T-helper 2 cell (primary cell): ENCODE data around the gene PI4KA.
"Not testable (repeated sequence)": the region's sequence is repeated elsewhere in the genome, so short reads cannot be mapped to it uniquely, and the experiment has no call there.

Experiments used
- DNase-seq, 5 experiments: peaks; one replicate each; pipeline versions ENCODE4 v3.0.0 to v3.0.0-alpha.2; 2012 to 2022

PI4KA gene

GRCh38 chr22:20847318-20847822 lies 11.2 kb downstream of the PI4KA start:
- DNase-seq, result no peak

DNA sequence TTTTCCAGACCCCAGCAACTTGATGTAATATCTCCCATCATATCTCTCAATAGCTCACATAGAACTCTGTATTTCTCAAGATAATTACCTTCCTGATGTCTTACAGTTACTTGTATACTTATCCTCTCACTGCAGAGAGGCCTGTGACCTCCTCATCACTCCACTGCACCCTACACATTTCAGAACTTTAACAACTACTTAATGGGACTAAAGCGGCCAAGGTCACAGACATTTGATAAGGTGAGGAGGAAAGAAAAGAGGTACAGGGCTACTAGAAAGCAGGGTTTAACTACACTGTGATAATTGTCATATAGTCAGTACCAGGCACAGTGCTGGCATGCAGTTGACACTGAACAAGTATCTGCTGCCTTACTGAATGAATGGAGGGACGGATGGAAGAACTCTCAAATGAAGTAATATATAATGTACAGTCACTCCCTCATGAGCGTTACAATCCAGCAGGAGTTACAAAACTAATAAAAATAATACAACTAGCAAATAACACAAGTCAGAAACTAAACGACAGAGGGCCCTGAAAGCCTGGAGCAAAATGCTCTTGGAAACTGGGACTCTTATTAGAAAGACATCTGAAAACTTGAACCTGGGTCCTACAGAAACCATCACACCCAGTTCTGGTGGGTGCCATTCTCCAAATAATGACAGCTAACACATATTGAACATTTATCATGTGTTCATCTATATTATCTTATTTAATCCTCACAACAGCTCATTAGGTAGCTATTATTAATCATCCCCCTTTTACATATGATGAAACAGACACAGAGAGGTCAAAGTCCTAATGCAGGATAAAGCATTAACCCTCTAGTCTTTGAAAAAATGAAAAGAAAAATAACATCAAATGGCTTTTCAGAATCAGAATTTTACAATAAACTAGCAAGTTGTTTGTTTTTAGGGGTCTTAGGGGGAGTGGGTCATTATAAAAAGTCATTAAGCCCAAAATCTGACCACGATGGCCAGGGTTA lies 14.3 kb downstream of the PI4KA start:
- DNase-seq, result no peak

DNA sequence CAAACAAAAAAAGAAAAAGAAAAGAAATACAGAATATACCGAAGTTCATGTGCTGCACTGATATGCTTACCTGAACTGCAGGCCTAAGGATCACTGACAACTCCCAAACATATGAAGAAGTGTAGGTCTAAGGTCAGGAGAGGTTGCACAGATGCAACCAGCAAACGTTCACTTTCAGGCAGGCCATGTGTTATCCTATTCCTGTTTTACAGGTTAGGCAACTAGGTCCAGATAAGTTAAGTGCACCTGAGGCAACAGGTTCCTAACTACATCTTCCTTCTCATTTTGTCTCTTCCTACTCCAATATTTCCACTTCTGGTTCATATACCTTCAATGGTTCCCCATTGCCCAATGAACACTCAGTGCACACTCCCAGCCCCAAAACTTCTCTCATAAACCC lies 15.1 kb downstream of the PI4KA start:
- DNase-seq, result no peak

DNA sequence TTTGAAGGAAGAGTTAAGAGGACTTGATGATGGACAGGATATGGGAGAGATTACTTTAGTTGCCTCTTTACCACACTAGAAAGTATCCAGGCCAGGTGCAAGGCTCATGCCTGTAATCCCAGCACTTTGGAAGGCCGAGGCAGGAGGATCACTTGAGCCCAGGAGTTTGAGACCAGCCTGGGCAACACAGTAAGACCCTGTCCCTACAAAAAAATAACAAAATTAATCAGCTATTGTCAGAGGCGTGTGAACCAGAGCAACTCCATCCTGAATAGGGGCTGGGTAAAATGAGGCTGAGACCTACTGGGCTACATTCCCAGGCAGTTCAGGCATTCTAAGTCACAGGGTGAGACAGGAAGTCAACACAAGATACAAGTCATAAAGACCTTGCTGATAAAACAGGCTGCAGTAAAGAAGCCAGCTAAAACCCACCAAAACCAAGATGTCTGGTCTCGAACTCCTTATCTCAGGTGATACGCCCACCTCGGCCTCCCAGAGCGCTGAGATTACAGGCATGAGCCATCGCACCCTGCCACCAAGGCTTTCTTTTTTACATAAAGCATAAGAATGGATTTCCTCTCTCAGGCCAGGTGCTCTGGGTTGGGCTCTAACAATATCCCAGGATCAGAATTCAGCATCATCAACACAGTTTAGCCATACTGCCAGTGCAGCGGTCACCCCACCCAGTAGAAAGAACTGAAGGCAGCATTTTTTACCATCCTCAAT lies 17.8 kb downstream of the PI4KA start:
- peak in 1 of 5 experiments; percentile 49 for DNase-seq

GRCh38 chr22:20839837-20840645 lies 18.6 kb downstream of the PI4KA start:
- no peak for DNase-seq

GRCh38 chr22:20839354-20839753 lies 19.3 kb downstream of the PI4KA start:
- not testable (repeated sequence) for DNase-seq

DNA sequence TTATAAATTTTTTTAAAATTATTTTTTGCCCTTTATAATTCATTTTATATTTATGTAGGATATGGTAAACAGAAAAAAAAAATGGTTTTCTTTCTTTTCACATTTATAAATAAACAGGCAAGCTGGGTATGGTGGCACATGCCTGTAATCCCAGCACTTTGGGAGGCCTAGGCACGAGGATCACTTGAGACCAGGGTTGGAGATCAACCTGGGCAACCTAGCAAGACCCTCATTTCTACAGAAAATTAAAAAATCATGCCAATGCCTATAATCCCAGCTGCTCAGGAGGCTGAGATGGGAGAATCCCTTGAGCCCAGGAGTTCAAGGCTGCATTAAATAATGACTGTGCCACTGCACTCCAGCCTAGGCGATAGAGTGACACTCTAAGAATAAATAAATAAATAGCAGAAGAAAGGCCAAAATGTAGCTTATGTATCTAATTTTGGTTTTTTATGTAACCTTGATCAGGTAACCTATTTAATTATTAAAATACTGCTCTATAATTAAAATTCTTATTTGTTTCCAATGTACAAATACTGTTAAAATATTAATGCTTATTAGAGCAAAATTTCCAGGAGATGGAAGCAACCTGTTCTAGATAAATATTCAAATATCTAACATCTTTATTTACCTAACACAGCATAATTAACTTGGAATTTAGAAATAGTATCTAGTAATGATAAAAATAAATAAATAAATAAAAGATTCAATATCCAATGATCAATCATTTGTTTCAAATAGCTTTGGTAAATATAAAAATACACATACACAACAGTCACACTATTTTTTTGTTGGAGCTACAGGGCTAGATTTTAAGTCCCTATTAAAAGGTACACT lies 21.4 kb downstream of the PI4KA start:
- DNase-seq, result no peak

GRCh38 chr22:20834725-20835124 lies 23.9 kb downstream of the PI4KA start:
- DNase-seq, result no peak

GRCh38 chr22:20834206-20834605 lies 24.4 kb downstream of the PI4KA start:
- no peak for DNase-seq

DNA sequence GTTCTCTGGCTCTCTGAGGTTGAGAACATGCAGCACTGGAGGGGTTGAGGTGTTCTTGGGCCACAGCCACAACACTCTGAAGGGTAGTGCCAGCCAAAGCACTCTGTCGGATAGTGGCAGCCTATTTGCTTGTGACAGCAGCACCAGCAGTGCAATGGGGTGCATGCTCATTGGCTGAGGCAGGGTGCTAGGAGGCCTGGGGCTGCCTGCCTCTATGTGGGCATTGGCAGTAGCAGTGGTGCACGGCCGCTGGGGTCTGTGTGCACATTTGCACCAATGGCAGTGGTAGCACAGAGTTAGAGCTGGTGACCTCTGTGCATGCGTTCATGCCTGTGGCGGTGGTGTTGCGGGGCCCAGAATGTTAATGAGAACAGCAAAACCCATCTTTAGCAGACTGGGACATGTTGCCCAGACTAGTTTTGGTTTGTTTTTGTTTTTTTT lies 25.4 kb downstream of the PI4KA start:
- DNase-seq, result no peak

GRCh38 chr22:20829491-20830134 lies 29.0 kb downstream of the PI4KA start:
- DNase-seq, result no peak

GRCh38 chr22:20826373-20827152 lies 32.0 kb downstream of the PI4KA start:
- not testable (repeated sequence) for DNase-seq

- DNase-seq, result no peak
Measured at GRCh38 chr22:20825624-20826023, 33.0 kb downstream of the PI4KA start.

DNA sequence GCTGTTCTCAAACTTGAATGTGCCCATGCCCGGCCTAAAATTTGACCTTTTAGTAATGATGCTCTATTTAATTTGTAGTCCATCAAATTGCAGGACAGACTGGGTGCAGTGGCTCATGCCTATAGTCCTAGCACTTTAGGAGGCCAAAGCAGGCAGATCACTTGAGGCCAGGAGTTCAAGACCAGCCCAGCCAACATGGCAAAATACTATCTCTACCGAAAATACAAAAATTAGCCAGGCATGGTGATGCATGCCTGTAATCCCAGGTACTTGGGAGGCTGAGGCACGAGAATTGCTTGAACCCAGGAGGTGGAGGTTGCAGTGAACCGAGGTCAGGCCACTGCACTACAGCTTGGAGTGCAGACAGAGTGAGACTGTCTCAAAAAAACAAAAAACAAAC lies 33.4 kb downstream of the PI4KA start:
- DNase-seq, result not testable (repeated sequence)

DNA sequence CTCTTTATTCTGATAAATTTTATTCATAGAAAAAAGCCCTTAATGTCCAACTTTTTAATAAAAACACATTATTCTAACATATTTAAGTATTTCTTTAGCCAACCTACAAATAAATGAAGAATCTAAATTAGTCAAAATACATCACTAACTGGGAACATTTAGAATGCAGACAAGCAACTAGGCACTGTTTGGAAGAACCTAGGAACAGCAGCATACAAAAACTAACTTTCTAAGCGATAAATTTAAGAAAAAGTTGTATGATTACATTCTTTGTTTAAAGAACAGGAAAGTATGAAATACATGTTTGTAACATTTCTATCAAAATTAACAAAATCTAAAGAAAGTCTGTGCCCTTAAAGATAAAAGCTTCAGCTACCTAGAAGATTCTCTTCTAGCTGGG lies 35.3 kb downstream of the PI4KA start:
- DNase-seq, result no peak

DNA sequence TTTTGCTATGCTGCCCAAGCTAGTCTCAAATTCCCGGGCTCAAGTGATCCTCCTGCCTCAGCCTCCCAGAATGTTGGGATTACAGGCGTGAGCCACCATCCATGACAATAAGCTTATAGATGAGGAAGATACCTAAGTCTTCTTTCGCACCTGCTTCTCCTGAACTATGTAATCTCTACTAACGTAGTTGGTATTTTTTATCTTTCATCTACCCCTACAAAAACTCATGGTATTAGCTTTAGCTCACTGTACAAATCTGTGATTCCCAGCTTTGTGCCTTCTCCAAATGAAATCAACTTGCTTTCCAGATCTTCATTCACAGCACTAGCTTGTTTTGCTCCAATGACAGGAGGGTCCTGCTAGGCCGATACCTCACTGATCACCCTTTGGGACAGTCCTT lies 36.4 kb downstream of the PI4KA start:
- DNase-seq, result no peak

GRCh38 chr22:20821717-20822239 lies 36.8 kb downstream of the PI4KA start:
- DNase-seq, result not testable (repeated sequence)

DNA sequence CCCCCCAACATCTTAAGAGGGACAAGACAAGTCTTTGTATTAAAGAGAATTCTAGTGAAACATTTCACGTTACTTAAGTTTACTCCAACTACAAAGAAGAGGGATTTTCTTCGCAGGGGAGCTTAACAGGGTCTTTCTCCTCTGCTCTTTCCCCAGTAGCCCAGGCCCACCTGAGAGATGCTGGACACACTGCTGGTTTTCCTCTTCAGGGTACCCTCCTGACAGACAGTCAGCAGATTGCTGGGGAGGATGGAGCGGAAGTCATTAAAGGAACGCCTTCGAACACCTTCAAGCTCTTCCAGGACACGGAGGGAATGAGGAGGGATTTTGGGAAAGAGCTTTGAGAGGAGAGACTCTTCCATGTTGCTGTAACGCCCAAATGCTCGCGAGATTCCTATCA lies 39.1 kb downstream of the PI4KA start:
- DNase-seq, result no peak

DNA sequence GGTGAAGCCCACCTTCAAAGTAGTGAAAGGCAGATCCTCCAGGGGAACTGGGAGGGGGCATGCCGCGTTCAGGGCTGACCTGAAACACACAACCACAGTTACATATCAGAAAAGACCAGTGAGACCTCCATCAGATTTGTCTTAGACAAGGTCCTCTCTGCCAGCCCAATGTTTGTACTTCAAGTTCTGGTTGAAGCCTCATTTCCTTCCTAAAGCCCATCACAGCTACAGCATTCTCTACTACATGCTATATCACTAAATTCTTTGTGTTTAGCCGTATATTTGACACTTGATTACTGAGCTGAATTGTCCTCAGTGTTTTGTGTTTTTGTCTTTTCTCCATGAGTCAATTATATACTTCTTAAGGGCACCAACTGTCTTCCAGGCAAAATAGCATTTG lies 40.1 kb downstream of the PI4KA start:
- DNase-seq, result no peak

DNA sequence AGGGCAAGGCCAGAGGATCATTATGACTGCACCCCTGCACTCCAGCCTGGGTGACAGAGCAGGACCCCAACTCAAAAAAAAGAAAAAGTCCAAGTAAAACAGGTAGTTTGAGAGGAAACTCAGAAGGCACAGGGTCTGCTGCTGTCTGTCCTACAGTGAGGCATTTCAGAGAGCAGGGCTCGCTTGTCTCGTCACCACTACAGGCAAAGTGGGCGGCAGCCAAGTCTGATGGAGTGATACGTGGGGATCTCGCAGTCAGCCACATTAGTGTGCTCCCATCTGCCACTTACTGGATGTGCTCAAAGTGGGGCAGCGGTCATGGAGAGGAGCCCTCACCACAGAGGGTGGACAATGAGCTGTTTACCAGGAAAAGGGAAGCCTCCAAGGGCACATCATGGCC lies 42.1 kb downstream of the PI4KA start:
- DNase-seq, result no peak
